ENCODE data around the gene PSMD13. TPM values are rescaled to one million over a fixed set of nuclear protein-coding genes. Genes with fewer than 3 reads are reported as not detected.

The PSMD13 gene
- total and polyA plus RNA-seq, 2 donors (not counting 1 experiment from before 2014, with no cell fraction given), result 98.0 to 104 TPM

DNA sequence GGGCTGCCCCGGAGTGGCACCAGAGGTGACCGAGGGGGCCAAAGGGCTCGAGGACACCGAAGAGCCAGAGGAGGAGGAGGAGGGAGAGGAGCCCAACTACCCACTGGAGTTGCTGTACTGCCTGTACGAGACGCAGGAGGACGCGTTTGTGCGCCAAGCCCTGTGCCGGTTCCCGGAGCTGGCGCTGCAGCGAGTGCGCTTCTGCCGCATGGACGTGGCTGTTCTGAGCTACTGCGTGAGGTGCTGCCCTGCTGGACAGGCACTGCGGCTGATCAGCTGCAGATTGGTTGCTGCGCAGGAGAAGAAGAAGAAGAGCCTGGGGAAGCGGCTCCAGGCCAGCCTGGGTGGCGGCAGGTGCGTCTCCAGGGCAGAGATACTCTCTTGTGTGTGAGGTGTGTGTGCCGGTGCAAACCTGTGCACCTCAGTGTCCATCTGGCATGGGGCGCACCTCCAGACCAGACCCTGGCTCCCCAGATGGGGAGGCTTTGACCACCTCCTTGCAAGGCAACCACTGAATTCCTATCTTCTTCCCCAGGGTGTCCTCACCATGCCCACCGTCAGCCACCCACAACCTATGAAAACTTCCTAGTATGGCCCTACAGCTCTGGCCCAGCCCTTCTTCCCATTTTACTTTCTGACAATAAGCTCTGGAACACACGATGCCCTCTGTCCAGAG is 44.8 kb downstream of the PSMD13 start:
- WGBS (ENCODE audit: insufficient coverage), result 44% methylated on average over 26 of the region's 26 CpGs
- no peak overlapping the region for H3K27ac ChIP-seq (ENCODE audit: low read length in 2 of 2)
- ATAC-seq (ENCODE audit: low read depth) (no peak), DNase-seq (no peak)
- intact Hi-C loops (cut with micrococcal nuclease), result no loop called here
- H3K36me3 ChIP-seq (replicated peaks in 1 of 2; ENCODE audit: control extremely low read depth in 1 of 2, control insufficient read depth in 1 of 2, extremely low read depth in 1 of 2, insufficient read depth in 2 of 2, low read length in 1 of 2), result no peaks in the 10 kb centered on the region
- H2AFZ ChIP-seq (ENCODE audit: insufficient read depth, low read depth, low read length, poor library complexity, severe bottlenecking), result peak overlapping the region; percentile 66
- TF ChIP-seq, protein P1, sequence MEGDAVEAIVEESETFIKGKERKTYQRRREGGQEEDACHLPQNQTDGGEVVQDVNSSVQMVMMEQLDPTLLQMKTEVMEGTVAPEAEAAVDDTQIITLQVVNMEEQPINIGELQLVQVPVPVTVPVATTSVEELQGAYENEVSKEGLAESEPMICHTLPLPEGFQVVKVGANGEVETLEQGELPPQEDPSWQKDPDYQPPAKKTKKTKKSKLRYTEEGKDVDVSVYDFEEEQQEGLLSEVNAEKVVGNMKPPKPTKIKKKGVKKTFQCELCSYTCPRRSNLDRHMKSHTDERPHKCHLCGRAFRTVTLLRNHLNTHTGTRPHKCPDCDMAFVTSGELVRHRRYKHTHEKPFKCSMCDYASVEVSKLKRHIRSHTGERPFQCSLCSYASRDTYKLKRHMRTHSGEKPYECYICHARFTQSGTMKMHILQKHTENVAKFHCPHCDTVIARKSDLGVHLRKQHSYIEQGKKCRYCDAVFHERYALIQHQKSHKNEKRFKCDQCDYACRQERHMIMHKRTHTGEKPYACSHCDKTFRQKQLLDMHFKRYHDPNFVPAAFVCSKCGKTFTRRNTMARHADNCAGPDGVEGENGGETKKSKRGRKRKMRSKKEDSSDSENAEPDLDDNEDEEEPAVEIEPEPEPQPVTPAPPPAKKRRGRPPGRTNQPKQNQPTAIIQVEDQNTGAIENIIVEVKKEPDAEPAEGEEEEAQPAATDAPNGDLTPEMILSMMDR (IDR thresholded peaks at IDR 0.05), result no peak
- no peak for TF ChIP-seq EZH2 (IDR thresholded peaks at IDR 0.05; ENCODE audit: borderline replicate concordance, insufficient read depth, low read depth, low read length, poor library complexity, severe bottlenecking)
- Mint-ChIP-seq H3K27ac (no peak overlapping the region), H3K27me3 (peaks cover 31% of the 10 kb centered on the region), H3K4me3 (peak overlapping the region; percentile 78), H3K9me3 (ENCODE audit: insufficient read depth) (peaks cover under 1% of the 10 kb centered on the region), H3K4me1 (peaks cover 32% of the 10 kb centered on the region)
- POLR2A ChIA-PET, result interaction anchor here (1.1 to 2.2 kb wide), 4 partner anchors 14 to 254 kb away, joined by 3 to 8 read pairs (median 4); no protein-coding TSS in a partner anchor
- peak overlapping the region; percentile 85 for H3K4me2 ChIP-seq (replicated peaks; ENCODE audit: low read depth, low read length, poor library complexity, severe bottlenecking)
- peaks cover 5% of the 10 kb centered on the region for H4K20me1 ChIP-seq (ENCODE audit: control insufficient read depth, insufficient read depth, low read length, poor library complexity, severe bottlenecking)
- H3K4me3 ChIP-seq (ENCODE audit: control extremely low read depth in 1 of 5, extremely low read depth in 1 of 5, insufficient read depth in 1 of 5, low read depth in 2 of 5, low read length in 4 of 5), result peak overlapping the region; percentile 4 to 57 (median 25)
- peaks cover 36% of the 10 kb centered on the region in 2 donors for H3K4me1 ChIP-seq (ENCODE audit: control insufficient read depth in 2 of 2, insufficient read depth in 2 of 2, low read length in 2 of 2)
- peaks cover 0 to 21% (median 0%) of the 10 kb centered on the region in 3 donors for H3K9me3 ChIP-seq (ENCODE audit: control extremely low read depth in 1 of 3, control insufficient read depth in 2 of 3, insufficient read depth in 1 of 3, low read length in 2 of 3)
- H3K27me3 ChIP-seq (replicated peaks in 1 of 4; ENCODE audit: control extremely low read depth in 1 of 4, control insufficient read depth in 3 of 4, insufficient read depth in 4 of 4, low read length in 3 of 4), result peaks cover 0 to 56% (median 21%) of the 10 kb centered on the region in 4 experiments
- CTCF ChIA-PET, result interaction anchor here (0.6 to 3.9 kb wide), 6 partner anchors 10 to 255 kb away, joined by 3 to 34 read pairs (median 4); no protein-coding TSS in a partner anchor
- H3K9ac ChIP-seq (ENCODE audit: low read length), result peak overlapping the region; percentile 56
- H3K79me2 ChIP-seq (ENCODE audit: control insufficient read depth, insufficient read depth, low read length), result no peaks in the 10 kb centered on the region

DNA sequence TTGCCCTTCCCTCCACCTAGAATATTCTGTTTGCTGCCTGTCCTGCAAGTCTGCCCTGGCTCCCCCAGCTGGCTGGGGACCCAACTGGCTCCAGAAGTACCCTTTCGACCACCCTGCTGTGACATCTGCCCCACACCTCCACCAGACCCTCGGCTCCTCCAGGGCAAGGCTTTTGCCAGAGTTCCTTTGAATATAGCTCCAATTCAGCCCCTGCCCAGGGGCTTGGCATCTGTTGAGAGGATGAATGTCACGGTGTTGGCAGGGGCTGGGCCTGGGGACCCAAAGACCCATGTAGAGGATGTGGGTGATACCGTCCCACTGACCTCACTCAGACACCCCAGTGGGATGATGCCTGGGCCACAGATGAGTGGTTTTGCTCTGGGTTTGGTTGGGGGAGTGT is 45.4 kb downstream of the PSMD13 start:
- peaks cover 35% of the 10 kb centered on the region for H3K4me1 Mint-ChIP-seq
- no peaks in the 10 kb centered on the region for H3K9me3 Mint-ChIP-seq (ENCODE audit: insufficient read depth)
- Histone ChIP-seq H4K20me1 (ENCODE audit: control insufficient read depth, insufficient read depth, low read length, poor library complexity, severe bottlenecking) (peaks cover 5% of the 10 kb centered on the region), H3K9ac (ENCODE audit: low read length) (no peak overlapping the region), H3K27me3 (replicated peaks in 1 of 4; ENCODE audit: control extremely low read depth in 1 of 4, control insufficient read depth in 3 of 4, insufficient read depth in 4 of 4, low read length in 3 of 4) (peaks cover 0 to 59% (median 21%) of the 10 kb centered on the region in 4 experiments), H2AFZ (ENCODE audit: insufficient read depth, low read depth, low read length, poor library complexity, severe bottlenecking) (no peak overlapping the region), H3K4me1 (ENCODE audit: control insufficient read depth in 2 of 2, insufficient read depth in 2 of 2, low read length in 2 of 2) (peaks cover 37 to 39% of the 10 kb centered on the region in 2 donors), H3K27ac (ENCODE audit: low read length in 2 of 2) (no peak overlapping the region), H3K79me2 (ENCODE audit: control insufficient read depth, insufficient read depth, low read length) (no peaks in the 10 kb centered on the region), H3K4me2 (replicated peaks; ENCODE audit: low read depth, low read length, poor library complexity, severe bottlenecking) (peak overlapping the region; percentile 85), H3K36me3 (replicated peaks in 1 of 2; ENCODE audit: control extremely low read depth in 1 of 2, control insufficient read depth in 1 of 2, extremely low read depth in 1 of 2, insufficient read depth in 2 of 2, low read length in 1 of 2) (no peaks in the 10 kb centered on the region), H3K4me3 (ENCODE audit: control extremely low read depth in 1 of 5, extremely low read depth in 1 of 5, insufficient read depth in 1 of 5, low read depth in 2 of 5, low read length in 4 of 5) (peak overlapping the region in 1 of 5 experiments; percentile 5), H3K9me3 (ENCODE audit: control extremely low read depth in 1 of 3, control insufficient read depth in 2 of 3, insufficient read depth in 1 of 3, low read length in 2 of 3) (peaks cover 0 to 21% (median 0%) of the 10 kb centered on the region in 3 donors)
- H3K27ac Mint-ChIP-seq, result no peak overlapping the region
- ATAC-seq (ENCODE audit: low read depth) (no peak), DNase-seq (no peak)
- no CpG with 5 or more reads among the region's 4 CpGs for WGBS (ENCODE audit: insufficient coverage)
- TF ChIP-seq EZH2 (IDR thresholded peaks at IDR 0.05; ENCODE audit: borderline replicate concordance, insufficient read depth, low read depth, low read length, poor library complexity, severe bottlenecking), result no peak
- TF ChIP-seq, protein P1 (IDR thresholded peaks at IDR 0.05), result no peak
- ChIA-PET CTCF (interaction anchor here (1.5 to 3.9 kb wide), 3 partner anchors 11 to 31 kb away, joined by 4 to 34 read pairs (median 19); no protein-coding TSS in a partner anchor), POLR2A (interaction anchor here (2.2 kb wide), 1 partner anchor 14 kb away, joined by 8 read pairs; no protein-coding TSS in a partner anchor)
- intact Hi-C loops (cut with micrococcal nuclease), result no loop called here
- H3K27me3 Mint-ChIP-seq, result peaks cover 35% of the 10 kb centered on the region
- H3K4me3 Mint-ChIP-seq, result peak overlapping the region; percentile 78

Data from B cell (primary cell).